Measurements from ENCODE around the gene ATP10B.
A peak's percentile ranks its signal among the peaks of the same experiment; 100 is the strongest.

ATP10B gene

GRCh38 chr5:160643616-160644240, 208.3 kb downstream of the ATP10B start:
- no peaks in the 10 kb centered on the region for H3K27me3 ChIP-seq (ENCODE audit: control insufficient read depth in 1 of 2, insufficient read depth in 2 of 2, low read length in 2 of 2)
- H3K9me3 ChIP-seq (ENCODE audit: control insufficient read depth in 1 of 2, low read length in 2 of 2), result no peaks in the 10 kb centered on the region
- H3K9ac ChIP-seq (ENCODE audit: low read depth in 1 of 2, low read length in 2 of 2), result no peak overlapping the region
- peaks cover 6 to 14% of the 10 kb centered on the region in 2 donors for H3K4me1 ChIP-seq (ENCODE audit: control insufficient read depth in 1 of 2, insufficient read depth in 2 of 2, low read length in 2 of 2)
- peaks cover 8 to 69% of the 10 kb centered on the region in 2 donors for H3K36me3 ChIP-seq (ENCODE audit: control insufficient read depth in 1 of 2, insufficient read depth in 2 of 2, low read length in 2 of 2)
- H3K27ac ChIP-seq (ENCODE audit: low read depth, low read length), result no peak overlapping the region
- no peak overlapping the region for H3K4me3 ChIP-seq (ENCODE audit: low read depth in 1 of 2, low read length in 2 of 2)

- Histone ChIP-seq H3K4me1 (ENCODE audit: control insufficient read depth in 1 of 2, insufficient read depth in 2 of 2, low read length in 2 of 2) (peaks cover 24 to 31% of the 10 kb centered on the region in 2 donors), H3K36me3 (ENCODE audit: control insufficient read depth in 1 of 2, insufficient read depth in 2 of 2, low read length in 2 of 2) (peaks cover 8 to 49% of the 10 kb centered on the region in 2 donors)
Measured at GRCh38 chr5:160641405-160641804, 210.6 kb downstream of the ATP10B start.

GRCh38 chr5:160640406-160640805, 211.6 kb downstream of the ATP10B start:
- peaks cover 33 to 40% of the 10 kb centered on the region in 2 donors for H3K4me1 ChIP-seq (ENCODE audit: control insufficient read depth in 1 of 2, insufficient read depth in 2 of 2, low read length in 2 of 2)
- no peaks in the 10 kb centered on the region for H3K27me3 ChIP-seq (ENCODE audit: control insufficient read depth in 1 of 2, insufficient read depth in 2 of 2, low read length in 2 of 2)
- no peaks in the 10 kb centered on the region for H3K9me3 ChIP-seq (ENCODE audit: control insufficient read depth in 1 of 2, low read length in 2 of 2)
- peaks cover 6 to 41% of the 10 kb centered on the region in 2 donors for H3K36me3 ChIP-seq (ENCODE audit: control insufficient read depth in 1 of 2, insufficient read depth in 2 of 2, low read length in 2 of 2)
- H3K9ac ChIP-seq (ENCODE audit: low read depth in 1 of 2, low read length in 2 of 2), result no peak overlapping the region
- H3K27ac ChIP-seq (ENCODE audit: low read depth, low read length), result no peak overlapping the region
- no peak overlapping the region for H3K4me3 ChIP-seq (ENCODE audit: low read depth in 1 of 2, low read length in 2 of 2)

More at GRCh38 chr5:160641405-160641804, 210.6 kb downstream of the ATP10B start:
- Histone ChIP-seq H3K9me3 (ENCODE audit: control insufficient read depth in 1 of 2, low read length in 2 of 2) (no peaks in the 10 kb centered on the region), H3K27me3 (ENCODE audit: control insufficient read depth in 1 of 2, insufficient read depth in 2 of 2, low read length in 2 of 2) (no peaks in the 10 kb centered on the region), H3K4me3 (ENCODE audit: low read depth in 1 of 2, low read length in 2 of 2) (no peak overlapping the region), H3K27ac (ENCODE audit: low read depth, low read length) (no peak overlapping the region), H3K9ac (ENCODE audit: low read depth in 1 of 2, low read length in 2 of 2) (no peak overlapping the region)

GRCh38 chr5:160638161-160638742, 213.8 kb downstream of the ATP10B start:
- H3K27ac ChIP-seq (ENCODE audit: low read depth, low read length), result peak overlapping the region; percentile 4
- no peaks in the 10 kb centered on the region for H3K9me3 ChIP-seq (ENCODE audit: control insufficient read depth in 1 of 2, low read length in 2 of 2)

GRCh38 chr5:160637357-160638090, 214.5 kb downstream of the ATP10B start:
- Histone ChIP-seq H3K9me3 (ENCODE audit: control insufficient read depth in 1 of 2, low read length in 2 of 2) (no peaks in the 10 kb centered on the region), H3K27ac (ENCODE audit: low read depth, low read length) (no peak overlapping the region), H3K27me3 (ENCODE audit: control insufficient read depth in 1 of 2, insufficient read depth in 2 of 2, low read length in 2 of 2) (no peaks in the 10 kb centered on the region), H3K9ac (ENCODE audit: low read depth in 1 of 2, low read length in 2 of 2) (no peak overlapping the region), H3K4me1 (ENCODE audit: control insufficient read depth in 1 of 2, insufficient read depth in 2 of 2, low read length in 2 of 2) (peaks cover 46 to 54% of the 10 kb centered on the region in 2 donors), H3K4me3 (ENCODE audit: low read depth in 1 of 2, low read length in 2 of 2) (no peak overlapping the region), H3K36me3 (ENCODE audit: control insufficient read depth in 1 of 2, insufficient read depth in 2 of 2, low read length in 2 of 2) (peaks cover 8 to 30% of the 10 kb centered on the region in 2 donors)

More at GRCh38 chr5:160638161-160638742, 213.8 kb downstream of the ATP10B start:
- H3K9ac ChIP-seq (ENCODE audit: low read depth in 1 of 2, low read length in 2 of 2), result no peak overlapping the region
- H3K4me3 ChIP-seq (ENCODE audit: low read depth in 1 of 2, low read length in 2 of 2), result no peak overlapping the region
- H3K27me3 ChIP-seq (ENCODE audit: control insufficient read depth in 1 of 2, insufficient read depth in 2 of 2, low read length in 2 of 2), result no peaks in the 10 kb centered on the region
- H3K36me3 ChIP-seq (ENCODE audit: control insufficient read depth in 1 of 2, insufficient read depth in 2 of 2, low read length in 2 of 2), result peaks cover 13 to 36% of the 10 kb centered on the region in 2 donors
- H3K4me1 ChIP-seq (ENCODE audit: control insufficient read depth in 1 of 2, insufficient read depth in 2 of 2, low read length in 2 of 2), result peaks cover 46 to 54% of the 10 kb centered on the region in 2 donors

GRCh38 chr5:160635663-160636062, 216.3 kb downstream of the ATP10B start:
- Histone ChIP-seq H3K27ac (ENCODE audit: low read depth, low read length) (no peak overlapping the region), H3K4me1 (ENCODE audit: control insufficient read depth in 1 of 2, insufficient read depth in 2 of 2, low read length in 2 of 2) (peaks cover 46 to 52% of the 10 kb centered on the region in 2 donors), H3K4me3 (ENCODE audit: low read depth in 1 of 2, low read length in 2 of 2) (no peak overlapping the region), H3K27me3 (ENCODE audit: control insufficient read depth in 1 of 2, insufficient read depth in 2 of 2, low read length in 2 of 2) (no peaks in the 10 kb centered on the region), H3K36me3 (ENCODE audit: control insufficient read depth in 1 of 2, insufficient read depth in 2 of 2, low read length in 2 of 2) (peaks cover 8 to 39% of the 10 kb centered on the region in 2 donors), H3K9ac (ENCODE audit: low read depth in 1 of 2, low read length in 2 of 2) (no peak overlapping the region), H3K9me3 (ENCODE audit: control insufficient read depth in 1 of 2, low read length in 2 of 2) (no peaks in the 10 kb centered on the region)

GRCh38 chr5:160635046-160635445, 217.0 kb downstream of the ATP10B start:
- peak overlapping the region in 1 of 2 donors; percentile 11 for H3K4me3 ChIP-seq (ENCODE audit: low read depth in 1 of 2, low read length in 2 of 2)
- no peak overlapping the region for H3K27ac ChIP-seq (ENCODE audit: low read depth, low read length)
- H3K4me1 ChIP-seq (ENCODE audit: control insufficient read depth in 1 of 2, insufficient read depth in 2 of 2, low read length in 2 of 2), result peaks cover 46 to 48% of the 10 kb centered on the region in 2 donors
- no peak overlapping the region for H3K9ac ChIP-seq (ENCODE audit: low read depth in 1 of 2, low read length in 2 of 2)
- no peaks in the 10 kb centered on the region for H3K27me3 ChIP-seq (ENCODE audit: control insufficient read depth in 1 of 2, insufficient read depth in 2 of 2, low read length in 2 of 2)
- H3K9me3 ChIP-seq (ENCODE audit: control insufficient read depth in 1 of 2, low read length in 2 of 2), result no peaks in the 10 kb centered on the region
- H3K36me3 ChIP-seq (ENCODE audit: control insufficient read depth in 1 of 2, insufficient read depth in 2 of 2, low read length in 2 of 2), result peaks cover 8 to 34% of the 10 kb centered on the region in 2 donors

- H3K9ac ChIP-seq (ENCODE audit: low read depth in 1 of 2, low read length in 2 of 2), result no peak overlapping the region
- no peaks in the 10 kb centered on the region for H3K27me3 ChIP-seq (ENCODE audit: control insufficient read depth in 1 of 2, insufficient read depth in 2 of 2, low read length in 2 of 2)
- H3K4me1 ChIP-seq (ENCODE audit: control insufficient read depth in 1 of 2, insufficient read depth in 2 of 2, low read length in 2 of 2), result peaks cover 39% of the 10 kb centered on the region in 2 donors
- H3K27ac ChIP-seq (ENCODE audit: low read depth, low read length), result no peak overlapping the region
- H3K36me3 ChIP-seq (ENCODE audit: control insufficient read depth in 1 of 2, insufficient read depth in 2 of 2, low read length in 2 of 2), result peaks cover 3 to 24% of the 10 kb centered on the region in 2 donors
- H3K9me3 ChIP-seq (ENCODE audit: control insufficient read depth in 1 of 2, low read length in 2 of 2), result no peaks in the 10 kb centered on the region
- H3K4me3 ChIP-seq (ENCODE audit: low read depth in 1 of 2, low read length in 2 of 2), result no peak overlapping the region
Measured at GRCh38 chr5:160629003-160629402, 223.0 kb downstream of the ATP10B start.

- Histone ChIP-seq H3K27me3 (ENCODE audit: control insufficient read depth in 1 of 2, insufficient read depth in 2 of 2, low read length in 2 of 2) (no peaks in the 10 kb centered on the region), H3K4me1 (ENCODE audit: control insufficient read depth in 1 of 2, insufficient read depth in 2 of 2, low read length in 2 of 2) (peaks cover 39% of the 10 kb centered on the region in 2 donors), H3K27ac (ENCODE audit: low read depth, low read length) (no peak overlapping the region), H3K9me3 (ENCODE audit: control insufficient read depth in 1 of 2, low read length in 2 of 2) (no peaks in the 10 kb centered on the region), H3K4me3 (ENCODE audit: low read depth in 1 of 2, low read length in 2 of 2) (no peak overlapping the region), H3K9ac (ENCODE audit: low read depth in 1 of 2, low read length in 2 of 2) (no peak overlapping the region), H3K36me3 (ENCODE audit: control insufficient read depth in 1 of 2, insufficient read depth in 2 of 2, low read length in 2 of 2) (peaks cover 0 to 21% of the 10 kb centered on the region in 2 donors)
Measured at GRCh38 chr5:160628619-160628968, 223.4 kb downstream of the ATP10B start.
